Measurements from ENCODE around the gene NF2.

Gene NF2

GRCh38 chr22:29626497-29627195 is 23.2 kb downstream of the NF2 start:
- no peak overlapping the region for H3K4me3 ChIP-seq (ENCODE audit: low read depth, low read length)
- TF ChIP-seq, protein P1, sequence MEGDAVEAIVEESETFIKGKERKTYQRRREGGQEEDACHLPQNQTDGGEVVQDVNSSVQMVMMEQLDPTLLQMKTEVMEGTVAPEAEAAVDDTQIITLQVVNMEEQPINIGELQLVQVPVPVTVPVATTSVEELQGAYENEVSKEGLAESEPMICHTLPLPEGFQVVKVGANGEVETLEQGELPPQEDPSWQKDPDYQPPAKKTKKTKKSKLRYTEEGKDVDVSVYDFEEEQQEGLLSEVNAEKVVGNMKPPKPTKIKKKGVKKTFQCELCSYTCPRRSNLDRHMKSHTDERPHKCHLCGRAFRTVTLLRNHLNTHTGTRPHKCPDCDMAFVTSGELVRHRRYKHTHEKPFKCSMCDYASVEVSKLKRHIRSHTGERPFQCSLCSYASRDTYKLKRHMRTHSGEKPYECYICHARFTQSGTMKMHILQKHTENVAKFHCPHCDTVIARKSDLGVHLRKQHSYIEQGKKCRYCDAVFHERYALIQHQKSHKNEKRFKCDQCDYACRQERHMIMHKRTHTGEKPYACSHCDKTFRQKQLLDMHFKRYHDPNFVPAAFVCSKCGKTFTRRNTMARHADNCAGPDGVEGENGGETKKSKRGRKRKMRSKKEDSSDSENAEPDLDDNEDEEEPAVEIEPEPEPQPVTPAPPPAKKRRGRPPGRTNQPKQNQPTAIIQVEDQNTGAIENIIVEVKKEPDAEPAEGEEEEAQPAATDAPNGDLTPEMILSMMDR (IDR thresholded peaks at IDR 0.05; ENCODE audit: low read depth, low read length): no peak

- TF ChIP-seq, protein P1 (IDR thresholded peaks at IDR 0.05; ENCODE audit: low read depth, low read length): no peak
- H3K4me3 ChIP-seq (ENCODE audit: low read depth, low read length): no peak overlapping the region
Observed at GRCh38 chr22:29627196-29627535, 23.7 kb downstream of the NF2 start.

DNA sequence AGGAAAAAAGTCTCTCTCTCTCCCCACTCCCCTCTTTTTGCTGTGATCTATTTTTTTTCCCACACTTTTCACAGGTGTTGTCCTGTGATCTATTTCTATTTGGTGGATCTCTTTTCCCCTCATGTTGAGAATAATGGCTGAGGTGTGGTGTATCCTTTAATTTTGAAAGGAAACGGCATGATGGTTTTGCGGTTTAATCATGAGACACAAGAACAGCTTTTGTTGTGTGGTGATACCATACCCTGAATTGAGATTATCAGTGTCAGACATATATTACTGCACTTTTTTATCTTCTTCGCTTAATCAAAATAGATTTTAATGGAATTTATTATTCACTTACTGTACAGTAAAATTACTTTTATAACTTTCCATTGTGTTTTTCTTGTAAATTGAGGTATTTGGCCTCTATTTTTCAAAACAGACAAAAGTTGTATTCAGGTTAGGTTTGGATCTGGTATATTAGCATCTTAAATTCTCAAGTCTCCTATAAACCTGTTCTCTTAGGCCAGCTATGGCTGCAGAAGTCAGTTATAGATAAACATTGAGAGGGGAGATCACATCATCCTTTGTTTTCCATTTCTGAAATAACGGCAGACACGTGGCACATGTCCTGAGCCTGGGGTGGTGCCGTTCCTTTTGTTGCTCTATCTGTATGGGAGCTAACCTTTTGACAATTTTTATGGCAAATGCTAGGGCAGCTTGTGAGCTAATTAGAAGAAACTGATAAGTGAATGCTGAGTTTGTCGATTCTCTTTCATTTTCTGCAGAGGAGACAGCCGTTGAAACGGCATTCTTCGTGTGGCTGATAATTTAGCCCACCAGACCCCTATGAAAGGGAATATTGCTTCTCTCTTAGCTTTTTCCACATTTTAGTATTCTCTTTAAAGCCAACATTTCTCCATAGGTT is 25.8 kb downstream of the NF2 start:
- no peak overlapping the region for H3K4me3 ChIP-seq (ENCODE audit: low read depth, low read length)
- TF ChIP-seq, protein P1 (IDR thresholded peaks at IDR 0.05; ENCODE audit: low read depth, low read length): no peak

GRCh38 chr22:29629903-29630516 is 26.6 kb downstream of the NF2 start:
- TF ChIP-seq, protein P1 (IDR thresholded peaks at IDR 0.05; ENCODE audit: low read depth, low read length): no peak
- no peak overlapping the region for H3K4me3 ChIP-seq (ENCODE audit: low read depth, low read length)

- TF ChIP-seq, protein P1 (IDR thresholded peaks at IDR 0.05; ENCODE audit: low read depth, low read length): no peak
- H3K4me3 ChIP-seq (ENCODE audit: low read depth, low read length): no peak overlapping the region
Observed at GRCh38 chr22:29630987-29631386, 27.6 kb downstream of the NF2 start.

GRCh38 chr22:29631725-29632124 is 28.3 kb downstream of the NF2 start:
- TF ChIP-seq, protein P1 (IDR thresholded peaks at IDR 0.05; ENCODE audit: low read depth, low read length): no peak

More at GRCh38 chr22:29631725-29632124, 28.3 kb downstream of the NF2 start:
- H3K4me3 ChIP-seq (ENCODE audit: low read depth, low read length): no peak overlapping the region

Data from WI38 (cell line).